ENCODE measurements around the gene RPS6KA1.
"Not testable (repeated sequence)": the region's sequence is repeated elsewhere in the genome, so short reads cannot be mapped to it uniquely, and the experiment has no call there.

RPS6KA1 gene

GRCh38 chr1:26556111-26556510 is 26.6 kb downstream of the RPS6KA1 start:
- DNase-seq, result no peak

GRCh38 chr1:26557008-26557407 is 27.4 kb downstream of the RPS6KA1 start:
- no peak for DNase-seq

GRCh38 chr1:26558685-26559048 is 29.1 kb downstream of the RPS6KA1 start:
- DNase-seq, result no peak

GRCh38 chr1:26560403-26560780 is 30.8 kb downstream of the RPS6KA1 start:
- no peak for DNase-seq

- DNase-seq, result no peak
These were observed 40.7 kb downstream of the RPS6KA1 start for GRCh38 chr1:26570287-26570686.

GRCh38 chr1:26571381-26571780 is 41.8 kb downstream of the RPS6KA1 start:
- DNase-seq, result no peak

GRCh38 chr1:26574018-26574417 is 44.5 kb downstream of the RPS6KA1 start:
- no peak for DNase-seq

GRCh38 chr1:26574719-26575251 is 45.2 kb downstream of the RPS6KA1 start:
- DNase-seq, result no peak

GRCh38 chr1:26575348-26575747 is 45.8 kb downstream of the RPS6KA1 start:
- no peak for DNase-seq

GRCh38 chr1:26578167-26578566 is 48.6 kb downstream of the RPS6KA1 start:
- DNase-seq, result no peak

- DNase-seq, result no peak
These were observed 50.1 kb downstream of the RPS6KA1 start for GRCh38 chr1:26579681-26580111.

GRCh38 chr1:26580116-26580515 is 50.6 kb downstream of the RPS6KA1 start:
- DNase-seq, result no peak

GRCh38 chr1:26581287-26581651 is 51.7 kb downstream of the RPS6KA1 start:
- no peak for DNase-seq

- DNase-seq, result no peak
These were observed 52.7 kb downstream of the RPS6KA1 start for GRCh38 chr1:26582053-26582835.

GRCh38 chr1:26582836-26583460 is 53.4 kb downstream of the RPS6KA1 start:
- DNase-seq, result peak; percentile 33 to 49

- DNase-seq, result no peak
These were observed 54.3 kb downstream of the RPS6KA1 start for GRCh38 chr1:26583646-26584485.

- not testable (repeated sequence) for DNase-seq
These were observed 55.0 kb downstream of the RPS6KA1 start for GRCh38 chr1:26584588-26584987.

GRCh38 chr1:26585471-26585870 is 55.9 kb downstream of the RPS6KA1 start:
- no peak for DNase-seq

GRCh38 chr1:26593385-26593784 is 63.8 kb downstream of the RPS6KA1 start:
- no peak for DNase-seq

- DNase-seq, result not testable (repeated sequence)
These were observed 65.0 kb downstream of the RPS6KA1 start for GRCh38 chr1:26594593-26594992.

- DNase-seq, result no peak
These were observed 68.1 kb downstream of the RPS6KA1 start for GRCh38 chr1:26597629-26598039.

GRCh38 chr1:26598890-26599289 is 69.3 kb downstream of the RPS6KA1 start:
- no peak for DNase-seq

GRCh38 chr1:26602378-26602959 is 72.9 kb downstream of the RPS6KA1 start:
- DNase-seq, result peak in 1 of 2 experiments; percentile 18

Data from activated CD4-positive, alpha-beta T cell treated with anti-CD3 and anti-CD28 coated beads, Interleukin-2, amount 50 U/mL, for 4 hours (primary cell).